HG02840 (cell line): ENCODE data around the gene CERS2.

Experiments
- ATAC-seq: cut with Tn5 transposase; IDR thresholded peaks from one replicate; pipeline ENCODE4 v1.9.1; 2021; ENCODE audit warnings: mild to moderate bottlenecking, moderate library complexity, moderate number of reproducible peaks; ENCODE audit not compliant: unreplicated experiment, low FRiP score

The CERS2 gene

GRCh38 chr1:150974580-150975478 lies at the start of gene CERS2:
TSS of gene CERS2 (minus strand) at chr1:150974835. CDS start at chr1:150969090, 5,745 bp downstream.
- peak; percentile 50 for ATAC-seq

GRCh38 chr1:151013518-151013917 lies 38.9 kb upstream of the CERS2 start:
- no peak for ATAC-seq

- ATAC-seq = no peak
Measured at GRCh38 chr1:151012684-151013471, 38.2 kb upstream of the CERS2 start.

- no peak for ATAC-seq
Measured at GRCh38 chr1:151011154-151011850, 36.7 kb upstream of the CERS2 start.

GRCh38 chr1:151010346-151010726 lies 35.7 kb upstream of the CERS2 start:
- ATAC-seq = no peak

GRCh38 chr1:151009674-151010345 lies 35.2 kb upstream of the CERS2 start:
- ATAC-seq = no peak

GRCh38 chr1:151009206-151009587 lies 34.6 kb upstream of the CERS2 start:
- no peak for ATAC-seq

GRCh38 chr1:151008244-151009205 lies 33.9 kb upstream of the CERS2 start, which contains the start of gene PRUNE1:
TSS of gene PRUNE1 (plus strand) at chr1:151008449. CDS start at chr1:151008633, 184 bp downstream.
- ATAC-seq = peak; percentile 63

- ATAC-seq = no peak
Measured at GRCh38 chr1:151007853-151008243, 33.2 kb upstream of the CERS2 start.

GRCh38 chr1:151006327-151007052 lies 31.9 kb upstream of the CERS2 start, which contains the start of gene MINDY1:
TSS of gene MINDY1 (minus strand) at chr1:151006902. CDS start at chr1:151002617, 4,285 bp downstream.
- no peak for ATAC-seq

- no peak for ATAC-seq
Measured at GRCh38 chr1:151005729-151006319, 31.2 kb upstream of the CERS2 start.

GRCh38 chr1:151003180-151003579 lies 28.5 kb upstream of the CERS2 start:
- ATAC-seq = no peak

- no peak for ATAC-seq
Measured at GRCh38 chr1:151002611-151003010, 28.0 kb upstream of the CERS2 start.

- no peak for ATAC-seq
Measured at GRCh38 chr1:151002051-151002450, 27.4 kb upstream of the CERS2 start.

GRCh38 chr1:151001602-151002001 lies 27.0 kb upstream of the CERS2 start:
- no peak for ATAC-seq

- no peak for ATAC-seq
Measured at GRCh38 chr1:151000408-151000807, 25.8 kb upstream of the CERS2 start.

- no peak for ATAC-seq
Measured at GRCh38 chr1:150999926-151000325, 25.3 kb upstream of the CERS2 start.
